ENCODE data around the gene PSMG4. TPM values are rescaled to one million over a fixed set of nuclear protein-coding genes. Genes with fewer than 3 reads are reported as not detected.

The PSMG4 gene
- total RNA-seq, 1 experiment from 2014 or later: 27.0 TPM

DNA sequence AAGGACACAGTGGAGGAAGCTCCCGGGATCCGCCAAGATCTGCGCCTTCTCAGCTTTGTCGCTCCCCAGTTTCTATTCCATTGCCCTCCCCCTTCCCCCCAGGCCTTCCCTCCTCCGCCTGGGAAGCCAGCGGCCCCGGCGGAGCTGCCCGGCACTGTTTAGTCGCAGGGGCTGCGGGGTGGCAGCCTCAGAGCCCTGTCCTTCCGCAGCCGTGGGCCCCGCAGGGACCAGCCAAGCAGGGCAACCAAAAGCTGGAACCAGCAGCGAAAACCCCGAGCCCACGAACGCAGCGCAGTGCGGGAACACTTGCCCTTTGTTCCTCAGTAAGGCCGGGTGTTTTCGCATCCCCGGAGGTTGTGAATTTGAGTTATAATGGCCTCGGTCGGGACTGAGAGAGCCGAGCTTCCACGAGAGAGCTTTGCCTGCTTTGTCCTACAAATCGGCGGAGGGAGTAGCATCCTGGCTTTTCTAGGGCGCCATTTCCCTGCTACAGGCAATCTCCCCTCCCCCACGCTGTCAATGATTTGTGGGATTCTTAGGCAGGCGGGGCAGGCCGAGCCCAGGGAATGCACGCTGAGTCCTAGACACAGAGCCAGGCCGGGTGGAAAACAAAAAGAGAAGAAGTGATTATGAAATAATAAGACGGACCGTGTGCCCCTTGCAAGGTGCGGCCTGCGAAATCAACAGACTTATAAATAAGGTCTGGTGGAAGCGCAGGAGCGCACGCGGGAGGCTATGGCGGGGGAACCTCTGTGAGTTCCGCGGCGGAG, 27.3 kb upstream of the PSMG4 start:
- in situ Hi-C loops (cut with HindIII; ENCODE audit: low pct_unique_long_range_greater_than_20kb, low sequenced_read_pairs): no loop called here
- DNase-seq (ENCODE audit: low read depth, low spot score) (no peak), ATAC-seq (peak; percentile 72)
- BruUV-seq (replicated peaks): no TSS peak
- Histone ChIP-seq H3K9me3 (ENCODE audit: control insufficient read depth, insufficient read depth, low read depth, low read length) (no peaks in the 10 kb centered on the region), H3K4me3 (ENCODE audit: low read depth in 2 of 2, low read length in 2 of 2) (peak overlapping the region; percentile 61 to 78), H3K27ac (ENCODE audit: low read length) (peak overlapping the region; percentile 61), H3K36me3 (ENCODE audit: control insufficient read depth, insufficient read depth, low read length) (no peaks in the 10 kb centered on the region), H3K4me1 (ENCODE audit: control insufficient read depth, insufficient read depth, low read length) (peaks cover 9% of the 10 kb centered on the region), H3K27me3 (ENCODE audit: control insufficient read depth, insufficient read depth, low read length) (peaks cover 6% of the 10 kb centered on the region)
- CTCF ChIA-PET: no interaction called here
- POLR2A ChIA-PET: no interaction called here
- TF ChIP-seq REST (IDR thresholded peaks at IDR 0.05; ENCODE audit: insufficient read depth in 1 of 2, low read depth in 2 of 2, low read length in 1 of 2): no peak
- TF ChIP-seq TCF7L2 (IDR thresholded peaks at IDR 0.05; ENCODE audit: low read depth, low read length): no peak
- no peak for TF ChIP-seq SIN3A (IDR thresholded peaks at IDR 0.05; ENCODE audit: borderline replicate concordance, insufficient read depth, low read depth, low read length)
- TF ChIP-seq, protein P1, sequence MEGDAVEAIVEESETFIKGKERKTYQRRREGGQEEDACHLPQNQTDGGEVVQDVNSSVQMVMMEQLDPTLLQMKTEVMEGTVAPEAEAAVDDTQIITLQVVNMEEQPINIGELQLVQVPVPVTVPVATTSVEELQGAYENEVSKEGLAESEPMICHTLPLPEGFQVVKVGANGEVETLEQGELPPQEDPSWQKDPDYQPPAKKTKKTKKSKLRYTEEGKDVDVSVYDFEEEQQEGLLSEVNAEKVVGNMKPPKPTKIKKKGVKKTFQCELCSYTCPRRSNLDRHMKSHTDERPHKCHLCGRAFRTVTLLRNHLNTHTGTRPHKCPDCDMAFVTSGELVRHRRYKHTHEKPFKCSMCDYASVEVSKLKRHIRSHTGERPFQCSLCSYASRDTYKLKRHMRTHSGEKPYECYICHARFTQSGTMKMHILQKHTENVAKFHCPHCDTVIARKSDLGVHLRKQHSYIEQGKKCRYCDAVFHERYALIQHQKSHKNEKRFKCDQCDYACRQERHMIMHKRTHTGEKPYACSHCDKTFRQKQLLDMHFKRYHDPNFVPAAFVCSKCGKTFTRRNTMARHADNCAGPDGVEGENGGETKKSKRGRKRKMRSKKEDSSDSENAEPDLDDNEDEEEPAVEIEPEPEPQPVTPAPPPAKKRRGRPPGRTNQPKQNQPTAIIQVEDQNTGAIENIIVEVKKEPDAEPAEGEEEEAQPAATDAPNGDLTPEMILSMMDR (IDR thresholded peaks at IDR 0.05): no peak
- no peak for TF ChIP-seq POLR2AphosphoS5 (IDR thresholded peaks at IDR 0.05; ENCODE audit: low read depth, low read length)
- intact Hi-C loops (cut with micrococcal nuclease; ENCODE audit: unreplicated experiment): loop anchor here (10.0 kb wide), 1 partner anchor 67 kb away; no protein-coding TSS in a partner anchor

- DNase-seq (ENCODE audit: low read depth, low spot score) (no peak), ATAC-seq (no peak)
- TF ChIP-seq REST (IDR thresholded peaks at IDR 0.05; ENCODE audit: insufficient read depth in 1 of 2, low read depth in 2 of 2, low read length in 1 of 2) (no peak), SIN3A (IDR thresholded peaks at IDR 0.05; ENCODE audit: borderline replicate concordance, insufficient read depth, low read depth, low read length) (no peak), POLR2AphosphoS5 (IDR thresholded peaks at IDR 0.05; ENCODE audit: low read depth, low read length) (no peak), TCF7L2 (IDR thresholded peaks at IDR 0.05; ENCODE audit: low read depth, low read length) (no peak)
- TF ChIP-seq, protein P1 (IDR thresholded peaks at IDR 0.05): no peak
- Histone ChIP-seq H3K36me3 (ENCODE audit: control insufficient read depth, insufficient read depth, low read length) (no peaks in the 10 kb centered on the region), H3K27ac (ENCODE audit: low read length) (no peak overlapping the region), H3K4me3 (ENCODE audit: low read depth in 2 of 2, low read length in 2 of 2) (peak overlapping the region; percentile 61 to 78), H3K9me3 (ENCODE audit: control insufficient read depth, insufficient read depth, low read depth, low read length) (no peaks in the 10 kb centered on the region), H3K27me3 (ENCODE audit: control insufficient read depth, insufficient read depth, low read length) (peaks cover 6% of the 10 kb centered on the region), H3K4me1 (ENCODE audit: control insufficient read depth, insufficient read depth, low read length) (peaks cover 9% of the 10 kb centered on the region)
- intact Hi-C loops (cut with micrococcal nuclease; ENCODE audit: unreplicated experiment) (loop anchor here (10.0 kb wide), 1 partner anchor 67 kb away; no protein-coding TSS in a partner anchor), in situ Hi-C loops (cut with HindIII; ENCODE audit: low pct_unique_long_range_greater_than_20kb, low sequenced_read_pairs) (no loop called here)
- ChIA-PET POLR2A (no interaction called here), CTCF (no interaction called here)
- no TSS peak for BruUV-seq (replicated peaks)
Measured at GRCh38 chr6:3232017-3232945, 26.5 kb upstream of the PSMG4 start.
